HepG2 (cell line): ENCODE results near the gene TMEM61. TPM values are rescaled to one million over a fixed set of nuclear protein-coding genes. Genes with fewer than 3 reads are reported as not detected.
A peak's percentile ranks its signal among the peaks of the same experiment; 100 is the strongest.

Experiments used
- ATAC-seq: fragments of 200-7000 bp; cut with Tn5 transposase; 3 replicates; pipeline ENCODE4 v1.9.1; 2020; ENCODE audit warnings: mild to moderate bottlenecking, moderate library complexity
- BruUV-seq: library from RNA; stranded (reverse); fragments of 400-500 nt; replicated peaks from 2 replicates; lab custom pipeline; 2021; lab: Mats Ljungman, UMichigan
- CTCF ChIA-PET: fragments of 300-600 bp; formaldehyde crosslinking; extraction: SDS; loops from one replicate; lab custom pipeline; 2021; ENCODE audit warnings: low total read pairs, inconsistent platforms, low intra/inter-chr PET ratio; lab: Yijun Ruan, JAX
- POLR2A ChIA-PET: fragments of 350-600 bp; sonication (Branson Sonifier 250); formaldehyde crosslinking; loops from one replicate; lab custom pipeline; 2020; ENCODE audit warnings: antibody characterized with exemption, inconsistent platforms; lab: Yijun Ruan, JAX
- DNase-seq: peaks from one replicate; pipeline ENCODE4 v3.0.0-alpha.2; 2015; ENCODE audit warnings: low spot score
- FAIRE-seq: peaks from 3 replicates; lab custom pipeline; 2011; peaks lifted over from hg19 to GRCh38; lab: Jason Lieb, UNC
- H2AFZ ChIP-seq: one replicate; pipeline ENCODE4 v1.6.1; 2011; ENCODE audit warnings: low read length, inconsistent platforms
- H3K27ac ChIP-seq: fragments of 300-600 bp; 3 replicates; pipeline ENCODE4 v1.8.0; 2011; ENCODE audit warnings: mixed run types, mild to moderate bottlenecking, mixed read lengths, low read length, inconsistent platforms; ENCODE audit not compliant: insufficient read depth; ENCODE audit errors: extremely low read length
- H3K27me3 ChIP-seq, 2 experiments: fragments of 200-600 bp in 1 of 2; 2 replicates in 1 of 2; 3 replicates in 1 of 2; pipeline versions ENCODE4 v1.6.0 to v1.8.0; 2011; ENCODE audit warnings: low read length in 2 of 2, mild to moderate bottlenecking in 2 of 2, moderate library complexity in 2 of 2, inconsistent platforms in 1 of 2; ENCODE audit not compliant: insufficient read depth in 2 of 2, control insufficient read depth in 1 of 2
- H3K36me3 ChIP-seq, 2 experiments: fragments of 200-600 bp in 1 of 2; replicated peaks in 1 of 2; 2 replicates in 1 of 2; 3 replicates in 1 of 2; pipeline versions ENCODE4 v1.5.1 to v1.8.0; 2011; ENCODE audit warnings: low read length in 2 of 2, inconsistent platforms in 1 of 2; ENCODE audit not compliant: insufficient read depth in 2 of 2, control insufficient read depth in 1 of 2
- H3K4me1 ChIP-seq: 2 replicates; pipeline ENCODE4 v1.5.1; 2012; ENCODE audit warnings: low read length, inconsistent platforms; ENCODE audit not compliant: insufficient read depth
- H3K4me2 ChIP-seq: 2 replicates; pipeline ENCODE4 v1.6.0; 2011; ENCODE audit warnings: low read depth, low read length, inconsistent platforms
- H3K4me3 ChIP-seq, 3 experiments: fragments of 200-600 bp in 1 of 3; sonication (generic), shearing (Covaris generic) in 1 of 3; replicated peaks in 1 of 3; 2 replicates each; pipeline ENCODE4 v1.5.1; 2011 to 2016; ENCODE audit warnings: low read length in 3 of 3, inconsistent platforms in 2 of 3, low read depth in 2 of 3, mild to moderate bottlenecking in 2 of 3, control low read depth in 1 of 3, mixed read lengths in 1 of 3; ENCODE audit not compliant: insufficient read depth in 1 of 3
- H3K79me2 ChIP-seq: one replicate; pipeline ENCODE4 v1.6.1; 2011; ENCODE audit warnings: low read length, inconsistent platforms; ENCODE audit not compliant: insufficient read depth
- H3K9ac ChIP-seq: 2 replicates; pipeline ENCODE4 v1.6.0; 2011; ENCODE audit warnings: mild to moderate bottlenecking, low read depth, low read length, inconsistent platforms; ENCODE audit not compliant: insufficient read depth
- H3K9me3 ChIP-seq: 2 replicates; pipeline ENCODE4 v1.5.1; 2012; ENCODE audit warnings: mild to moderate bottlenecking, low read length
- H4K20me1 ChIP-seq: 2 replicates; pipeline ENCODE4 v1.6.0; 2011; ENCODE audit warnings: inconsistent platforms, mild to moderate bottlenecking, low read length, moderate library complexity; ENCODE audit not compliant: insufficient read depth
- BCL6 ChIP-seq: IDR thresholded peaks from 2 replicates; pipeline ENCODE4 v1.6.1; 2016; ENCODE audit warnings: missing genetic modification reagents, missing compliant biosample characterization
- HOXA3 ChIP-seq: sonication (generic); formaldehyde crosslinking; IDR thresholded peaks from 2 replicates; pipeline ENCODE4 v1.5.0; 2020; ENCODE audit warnings: missing genetic modification reagents
- MED8 ChIP-seq: sonication (generic); formaldehyde crosslinking; IDR thresholded peaks from 2 replicates; pipeline ENCODE4 v1.8.1; 2023; ENCODE audit warnings: mild to moderate bottlenecking, missing genetic modification reagents; ENCODE audit not compliant: insufficient replicate concordance
- NCOA5 ChIP-seq: sonication (generic); formaldehyde crosslinking; IDR thresholded peaks from 2 replicates; pipeline ENCODE4 v1.4.0; 2020; ENCODE audit warnings: missing genetic modification reagents
- SALL1 ChIP-seq: sonication (generic); formaldehyde crosslinking; IDR thresholded peaks from 2 replicates; pipeline ENCODE4 v1.8.0; 2022; ENCODE audit warnings: mild to moderate bottlenecking, missing genetic modification reagents
- SUZ12 ChIP-seq: fragments of 150-350 bp; IDR thresholded peaks from 2 replicates; pipeline ENCODE4 v1.6.1; 2014; ENCODE audit warnings: low read depth, low read length
- ZNF143 ChIP-seq: sonication (generic); formaldehyde crosslinking; IDR thresholded peaks from 2 replicates; pipeline ENCODE4 v1.4.0; 2020; ENCODE audit warnings: missing genetic modification reagents
- ZNF317 ChIP-seq: sonication (generic); formaldehyde crosslinking; IDR thresholded peaks from 2 replicates; pipeline ENCODE4 v1.5.0; 2020; ENCODE audit warnings: mild to moderate bottlenecking, missing genetic modification reagents
- ZNF362 ChIP-seq: sonication (generic); formaldehyde crosslinking; IDR thresholded peaks from 2 replicates; pipeline ENCODE4 v1.4.0; 2020; ENCODE audit warnings: missing genetic modification reagents, mild to moderate bottlenecking, borderline replicate concordance
- ZNF564 ChIP-seq: sonication (generic); formaldehyde crosslinking; IDR thresholded peaks from 2 replicates; pipeline ENCODE4 v1.8.1; 2023; ENCODE audit warnings: mild to moderate bottlenecking, missing genetic modification reagents
- ZNF644 ChIP-seq: IDR thresholded peaks from 2 replicates; pipeline ENCODE4 v1.6.1; 2016; ENCODE audit warnings: low read depth
- ZNF841 ChIP-seq: sonication (generic); formaldehyde crosslinking; IDR thresholded peaks from 2 replicates; pipeline ENCODE4 v1.8.1; 2023; ENCODE audit warnings: missing genetic modification reagents, borderline replicate concordance
- WGBS: methylation state at CpG from one replicate; pipeline ENCODE4 v1.1.6; 2017; ENCODE audit warnings: low lambda C conversion rate; 5-methylcytosine and 5-hydroxymethylcytosine counted together
- in situ Hi-C: cut with HindIII; loops from 2 replicates; pipeline ENCODE4 v1.10.0; 2017; ENCODE audit warnings: low pct_unique_long_range_greater_than_20kb; ENCODE audit not compliant: extremely low pct_ligation_motif_present
- intact Hi-C: fragments of 100-400 bp; cut with micrococcal nuclease; formaldehyde crosslinking; loops from one replicate; pipeline ENCODE4 v1.10.0; 2022; ENCODE audit not compliant: unreplicated experiment
- polyA plus RNA-seq, 8 experiments: library from polyadenylated mRNA; depleted of rRNA in 3 of 8; stranded (reverse) in 7 of 8; unstranded in 1 of 8; fragments of >200 nt; fragmentation: Illumina TruSeq in 4 of 8; extraction: Trizol in 4 of 8; gene quantifications; 2 replicates each; pipeline versions ENCODE4 v1.2.1 to v1.2.3, GENCODE V29; 2011 to 2016; ENCODE audit warnings: low read depth in 4 of 8, missing spikeins in 1 of 8, mixed read lengths in 1 of 8; ENCODE audit not compliant: insufficient read depth in 1 of 8
- total RNA-seq, 5 experiments: library from RNA; depleted of rRNA; stranded (reverse); fragments of >200 nt; fragmentation: Illumina TruSeq; extraction: Trizol; gene quantifications; 2 replicates each; pipeline ENCODE4 v1.2.3, GENCODE V29; 2016; ENCODE audit warnings: low read depth in 1 of 5
- TF ChIP-seq, protein P1 (sequence below): sonication (generic); formaldehyde crosslinking; IDR thresholded peaks from 2 replicates; pipeline ENCODE4 v1.8.0; 2022; ENCODE audit warnings: mild to moderate bottlenecking, missing genetic modification reagents
- TF ChIP-seq, protein P2 (sequence below): IDR thresholded peaks from 2 replicates; pipeline ENCODE4 v1.6.1; 2016; ENCODE audit warnings: missing genetic modification reagents, missing compliant biosample characterization
- TF ChIP-seq, protein P3 (sequence below): sonication (generic); formaldehyde crosslinking; IDR thresholded peaks from 2 replicates; pipeline ENCODE4 v1.5.0; 2020; ENCODE audit warnings: mild to moderate bottlenecking, missing genetic modification reagents, moderate library complexity
- TF ChIP-seq, protein P4 (sequence below): sonication (generic); formaldehyde crosslinking; IDR thresholded peaks from 2 replicates; pipeline ENCODE4 v1.4.0; 2020; ENCODE audit warnings: missing genetic modification reagents

Gene TMEM61
- total and polyA plus RNA-seq, 2 of the 13 experiments (the other 11 are each of a cell fraction or from before 2014, with no cell fraction given), result not detected

DNA sequence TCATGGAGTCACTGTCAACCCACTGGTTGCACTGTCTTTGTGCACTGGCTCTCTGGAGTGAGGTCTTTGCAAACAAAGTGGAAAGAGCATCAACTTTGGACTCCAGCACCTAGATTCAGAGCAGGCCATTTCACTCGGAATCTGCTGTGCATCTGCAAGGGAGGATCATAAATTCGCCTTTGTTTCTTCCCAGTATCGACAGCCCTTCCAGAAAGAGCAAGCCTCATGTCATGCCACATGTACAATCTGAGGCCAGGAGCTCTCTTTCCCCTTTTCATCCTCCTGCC lies 58.1 kb downstream of the TMEM61 start:
- BruUV-seq, result no TSS peak
- no peak overlapping the region for H2AFZ ChIP-seq
- H3K9ac ChIP-seq, result peak overlapping the region; percentile 77
- ChIA-PET POLR2A (no interaction called here), CTCF (no interaction called here)
- in situ Hi-C loops (no loop called here), intact Hi-C loops (no loop called here)
- 11% methylated on average over 3 of the region's 3 CpGs for WGBS
- no peaks in the 10 kb centered on the region for H3K9me3 ChIP-seq
- peak overlapping the region; percentile 94 for H3K4me2 ChIP-seq
- H3K27ac ChIP-seq, result peak overlapping the region; percentile 82
- peaks cover 0 to 6% of the 10 kb centered on the region in 2 experiments; a peak in 1 of 5 replicates for H3K27me3 ChIP-seq
- DNase-seq (peak; percentile 34), ATAC-seq (peak; percentile 55), FAIRE-seq (peak; percentile 72)
- H3K4me3 ChIP-seq, result peak overlapping the region in 2 of 3 experiments; percentile 69 to 87; a peak in 4 of 6 replicates
- H4K20me1 ChIP-seq, result peaks cover 22% of the 10 kb centered on the region
- peaks cover 44% of the 10 kb centered on the region for H3K79me2 ChIP-seq
- peaks cover 78% of the 10 kb centered on the region for H3K4me1 ChIP-seq
- no peaks in the 10 kb centered on the region; a peak in 1 of 5 replicates for H3K36me3 ChIP-seq
- TF ChIP-seq ZNF143 (CRISPR knock-in tag), result no peak
- no peak for TF ChIP-seq ZNF362
- TF ChIP-seq, protein P1, sequence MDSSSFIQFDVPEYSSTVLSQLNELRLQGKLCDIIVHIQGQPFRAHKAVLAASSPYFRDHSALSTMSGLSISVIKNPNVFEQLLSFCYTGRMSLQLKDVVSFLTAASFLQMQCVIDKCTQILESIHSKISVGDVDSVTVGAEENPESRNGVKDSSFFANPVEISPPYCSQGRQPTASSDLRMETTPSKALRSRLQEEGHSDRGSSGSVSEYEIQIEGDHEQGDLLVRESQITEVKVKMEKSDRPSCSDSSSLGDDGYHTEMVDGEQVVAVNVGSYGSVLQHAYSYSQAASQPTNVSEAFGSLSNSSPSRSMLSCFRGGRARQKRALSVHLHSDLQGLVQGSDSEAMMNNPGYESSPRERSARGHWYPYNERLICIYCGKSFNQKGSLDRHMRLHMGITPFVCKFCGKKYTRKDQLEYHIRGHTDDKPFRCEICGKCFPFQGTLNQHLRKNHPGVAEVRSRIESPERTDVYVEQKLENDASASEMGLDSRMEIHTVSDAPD (CRISPR knock-in tag), result 0 out of 2 replicates have a peak, but pooled peaks have one; percentile 39
- no peak for TF ChIP-seq ZNF841 (CRISPR knock-in tag)
- TF ChIP-seq ZNF564 (CRISPR knock-in tag), result no peak
- peak; percentile 61; the same call in 1 of the 2 replicates for TF ChIP-seq ZNF317 (CRISPR knock-in tag)
- TF ChIP-seq, protein P2, sequence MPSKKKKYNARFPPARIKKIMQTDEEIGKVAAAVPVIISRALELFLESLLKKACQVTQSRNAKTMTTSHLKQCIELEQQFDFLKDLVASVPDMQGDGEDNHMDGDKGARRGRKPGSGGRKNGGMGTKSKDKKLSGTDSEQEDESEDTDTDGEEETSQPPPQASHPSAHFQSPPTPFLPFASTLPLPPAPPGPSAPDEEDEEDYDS (CRISPR knock-in tag), result peak; percentile 26; the same call in 1 of the 2 replicates
- peak; percentile 26; the same call in 1 of the 2 replicates for TF ChIP-seq BCL6
- 0 out of 2 replicates have a peak, but pooled peaks have one; percentile 30 for TF ChIP-seq SALL1
- TF ChIP-seq, protein P3, sequence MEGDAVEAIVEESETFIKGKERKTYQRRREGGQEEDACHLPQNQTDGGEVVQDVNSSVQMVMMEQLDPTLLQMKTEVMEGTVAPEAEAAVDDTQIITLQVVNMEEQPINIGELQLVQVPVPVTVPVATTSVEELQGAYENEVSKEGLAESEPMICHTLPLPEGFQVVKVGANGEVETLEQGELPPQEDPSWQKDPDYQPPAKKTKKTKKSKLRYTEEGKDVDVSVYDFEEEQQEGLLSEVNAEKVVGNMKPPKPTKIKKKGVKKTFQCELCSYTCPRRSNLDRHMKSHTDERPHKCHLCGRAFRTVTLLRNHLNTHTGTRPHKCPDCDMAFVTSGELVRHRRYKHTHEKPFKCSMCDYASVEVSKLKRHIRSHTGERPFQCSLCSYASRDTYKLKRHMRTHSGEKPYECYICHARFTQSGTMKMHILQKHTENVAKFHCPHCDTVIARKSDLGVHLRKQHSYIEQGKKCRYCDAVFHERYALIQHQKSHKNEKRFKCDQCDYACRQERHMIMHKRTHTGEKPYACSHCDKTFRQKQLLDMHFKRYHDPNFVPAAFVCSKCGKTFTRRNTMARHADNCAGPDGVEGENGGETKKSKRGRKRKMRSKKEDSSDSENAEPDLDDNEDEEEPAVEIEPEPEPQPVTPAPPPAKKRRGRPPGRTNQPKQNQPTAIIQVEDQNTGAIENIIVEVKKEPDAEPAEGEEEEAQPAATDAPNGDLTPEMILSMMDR (CRISPR knock-in tag), result peak; percentile 46
- peak; percentile 87 for TF ChIP-seq ZNF644
- TF ChIP-seq, protein P4, sequence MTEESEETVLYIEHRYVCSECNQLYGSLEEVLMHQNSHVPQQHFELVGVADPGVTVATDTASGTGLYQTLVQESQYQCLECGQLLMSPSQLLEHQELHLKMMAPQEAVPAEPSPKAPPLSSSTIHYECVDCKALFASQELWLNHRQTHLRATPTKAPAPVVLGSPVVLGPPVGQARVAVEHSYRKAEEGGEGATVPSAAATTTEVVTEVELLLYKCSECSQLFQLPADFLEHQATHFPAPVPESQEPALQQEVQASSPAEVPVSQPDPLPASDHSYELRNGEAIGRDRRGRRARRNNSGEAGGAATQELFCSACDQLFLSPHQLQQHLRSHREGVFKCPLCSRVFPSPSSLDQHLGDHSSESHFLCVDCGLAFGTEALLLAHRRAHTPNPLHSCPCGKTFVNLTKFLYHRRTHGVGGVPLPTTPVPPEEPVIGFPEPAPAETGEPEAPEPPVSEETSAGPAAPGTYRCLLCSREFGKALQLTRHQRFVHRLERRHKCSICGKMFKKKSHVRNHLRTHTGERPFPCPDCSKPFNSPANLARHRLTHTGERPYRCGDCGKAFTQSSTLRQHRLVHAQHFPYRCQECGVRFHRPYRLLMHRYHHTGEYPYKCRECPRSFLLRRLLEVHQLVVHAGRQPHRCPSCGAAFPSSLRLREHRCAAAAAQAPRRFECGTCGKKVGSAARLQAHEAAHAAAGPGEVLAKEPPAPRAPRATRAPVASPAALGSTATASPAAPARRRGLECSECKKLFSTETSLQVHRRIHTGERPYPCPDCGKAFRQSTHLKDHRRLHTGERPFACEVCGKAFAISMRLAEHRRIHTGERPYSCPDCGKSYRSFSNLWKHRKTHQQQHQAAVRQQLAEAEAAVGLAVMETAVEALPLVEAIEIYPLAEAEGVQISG (CRISPR knock-in tag), result 0 out of 2 replicates have a peak, but pooled peaks have one; percentile 16
- no peak for TF ChIP-seq SUZ12
- no peak for TF ChIP-seq MED8 (CRISPR knock-in tag)
- TF ChIP-seq HOXA3 (CRISPR knock-in tag), result peak; percentile 54
- TF ChIP-seq NCOA5 (CRISPR knock-in tag), result 0 out of 2 replicates have a peak, but pooled peaks have one; percentile 20
